Ramos (cell line): ENCODE data around the gene PSMB11.

Experiments used
- in situ Hi-C: fragments of 300-500 bp; cut with MboI; formaldehyde crosslinking; loops from one replicate; pipeline ENCODE4 v1.14.3; 2022; ENCODE audit warnings: low sequenced_read_pairs; ENCODE audit not compliant: unreplicated experiment

The PSMB11 gene

DNA sequence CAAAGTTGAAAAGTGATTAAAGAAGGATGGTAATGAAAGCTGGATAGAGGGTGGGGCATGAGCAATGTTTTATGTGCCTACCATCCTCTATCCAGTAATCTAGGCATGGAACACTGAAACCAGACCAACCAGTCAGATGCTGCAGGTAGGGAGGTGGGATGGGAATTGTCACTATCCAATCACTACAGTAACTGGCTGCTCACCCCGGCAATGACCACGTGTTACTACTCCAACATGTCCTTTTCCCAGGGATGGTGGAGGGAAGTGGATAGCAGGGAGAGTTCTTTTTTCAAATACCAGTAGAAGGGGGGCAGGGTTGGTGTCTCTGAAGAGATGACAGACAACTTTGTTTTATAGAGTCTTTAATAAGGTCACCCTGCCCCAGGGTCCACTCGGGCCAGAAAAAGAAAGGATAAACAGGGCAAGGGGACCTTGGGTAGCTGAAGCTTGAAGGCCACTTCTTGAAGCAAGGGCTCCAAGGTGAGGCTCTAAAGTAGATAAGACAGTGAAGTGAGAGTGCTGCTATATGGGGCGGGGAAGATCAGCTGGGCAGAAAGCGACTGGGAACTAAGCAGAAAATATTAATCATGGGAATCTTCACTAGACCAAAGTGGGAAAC, 30.0 kb downstream of the PSMB11 start:
- in situ Hi-C loops, result no loop called here

DNA sequence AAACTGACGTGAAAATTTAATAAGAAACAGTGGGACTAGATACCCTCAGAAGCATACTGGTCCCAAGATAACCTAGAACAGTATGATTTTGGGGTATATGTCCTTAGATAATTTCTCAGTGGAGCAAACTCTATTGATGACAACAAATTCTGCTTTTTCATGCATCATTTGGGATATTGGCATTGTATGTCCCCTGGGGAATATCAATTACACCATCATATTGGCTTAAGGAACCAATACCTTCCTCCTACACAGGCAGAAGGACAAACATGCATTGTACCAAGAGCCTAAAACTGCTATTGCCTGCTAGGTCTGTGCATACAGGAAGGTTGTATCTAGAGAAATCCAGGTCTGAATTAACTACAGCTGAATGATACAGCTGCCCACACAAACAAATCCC, 32.9 kb downstream of the PSMB11 start:
- in situ Hi-C loops, result no loop called here

- in situ Hi-C loops, result no loop called here
These were observed 34.9 kb downstream of the PSMB11 start for GRCh38 chr14:23076785-23077408.

DNA sequence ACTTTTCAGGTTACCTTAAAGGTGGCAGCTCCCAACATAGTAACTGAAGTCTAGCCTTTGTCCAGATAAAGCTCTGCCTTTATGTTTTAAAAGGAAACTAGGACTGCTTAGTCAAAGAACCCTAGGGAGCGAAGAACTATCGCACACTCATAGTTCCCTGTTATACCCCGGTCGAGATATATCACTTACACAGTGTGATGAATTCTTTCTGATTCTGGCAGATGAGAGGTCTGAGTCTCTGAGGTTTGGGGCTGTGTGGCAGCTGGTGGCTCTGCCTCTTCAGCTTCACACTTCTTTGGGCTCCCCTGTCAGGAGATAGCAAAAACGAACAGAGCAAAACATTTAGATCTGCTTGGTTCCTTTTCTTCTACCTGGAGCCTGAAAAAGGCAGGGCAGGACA, 36.0 kb downstream of the PSMB11 start:
- in situ Hi-C loops, result no loop called here

DNA sequence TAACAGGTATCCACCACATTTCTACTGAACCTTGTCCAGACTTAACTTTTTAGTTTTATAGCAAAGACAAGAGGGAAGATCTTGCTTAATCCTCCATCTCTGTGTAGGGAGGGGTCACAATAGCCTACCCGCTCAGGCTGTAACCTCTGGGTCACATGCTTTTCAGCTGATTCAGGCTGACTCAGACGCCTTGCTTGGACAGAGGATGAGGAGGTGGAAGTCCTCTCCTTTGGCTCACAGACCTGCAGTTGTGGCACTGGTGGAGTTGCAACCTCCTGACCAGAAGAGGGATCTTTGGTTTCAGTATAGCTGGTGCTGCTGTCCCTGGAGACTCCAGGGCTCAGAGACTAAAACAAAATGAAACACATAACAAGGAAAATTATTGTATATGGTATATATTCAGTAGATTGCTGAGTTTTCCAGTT, 36.7 kb downstream of the PSMB11 start:
- in situ Hi-C loops, result no loop called here

- in situ Hi-C loops, result no loop called here
These were observed 37.7 kb downstream of the PSMB11 start for GRCh38 chr14:23079716-23080115.

DNA sequence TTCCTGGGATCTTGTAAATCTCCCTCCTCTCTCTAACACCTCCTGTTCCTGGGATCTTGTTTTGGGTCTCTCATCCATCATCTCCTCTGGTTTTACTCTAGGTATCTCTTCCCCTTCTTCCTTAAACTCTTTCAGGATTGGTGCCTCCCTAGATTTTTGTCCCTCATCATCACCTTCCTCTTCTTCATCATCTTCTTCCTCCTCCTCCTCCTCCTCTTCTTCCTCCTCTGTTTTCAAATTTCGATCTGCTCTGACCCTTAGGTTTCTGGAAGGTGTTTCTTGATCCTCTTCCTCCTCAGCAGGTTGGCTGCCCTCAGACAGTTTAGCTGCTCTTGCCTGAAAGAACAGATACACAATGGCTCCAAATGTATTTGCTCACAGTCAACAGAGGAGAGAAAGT, 38.5 kb downstream of the PSMB11 start:
- in situ Hi-C loops, result no loop called here

DNA sequence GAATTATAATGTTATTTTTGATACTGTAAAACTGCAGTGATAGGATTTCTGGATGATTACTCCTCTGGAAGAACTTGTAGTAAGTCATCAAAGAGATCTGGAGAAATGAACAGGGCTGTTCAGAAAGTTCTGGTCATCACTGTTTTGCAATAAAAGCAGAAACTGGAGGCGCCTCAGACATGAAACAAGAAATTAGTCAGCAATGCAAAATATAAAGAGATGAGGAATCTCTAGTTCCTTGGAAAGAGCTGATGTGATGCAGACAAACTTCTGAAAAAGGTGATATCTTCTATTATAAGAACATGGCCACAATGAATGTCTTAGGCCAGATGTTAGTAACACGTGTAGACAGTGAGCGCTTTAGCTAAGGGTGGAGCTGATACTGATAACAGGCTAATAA, 43.4 kb downstream of the PSMB11 start:
- in situ Hi-C loops, result no loop called here

- in situ Hi-C loops, result no loop called here
These were observed 44.6 kb downstream of the PSMB11 start for GRCh38 chr14:23086565-23086964.

DNA sequence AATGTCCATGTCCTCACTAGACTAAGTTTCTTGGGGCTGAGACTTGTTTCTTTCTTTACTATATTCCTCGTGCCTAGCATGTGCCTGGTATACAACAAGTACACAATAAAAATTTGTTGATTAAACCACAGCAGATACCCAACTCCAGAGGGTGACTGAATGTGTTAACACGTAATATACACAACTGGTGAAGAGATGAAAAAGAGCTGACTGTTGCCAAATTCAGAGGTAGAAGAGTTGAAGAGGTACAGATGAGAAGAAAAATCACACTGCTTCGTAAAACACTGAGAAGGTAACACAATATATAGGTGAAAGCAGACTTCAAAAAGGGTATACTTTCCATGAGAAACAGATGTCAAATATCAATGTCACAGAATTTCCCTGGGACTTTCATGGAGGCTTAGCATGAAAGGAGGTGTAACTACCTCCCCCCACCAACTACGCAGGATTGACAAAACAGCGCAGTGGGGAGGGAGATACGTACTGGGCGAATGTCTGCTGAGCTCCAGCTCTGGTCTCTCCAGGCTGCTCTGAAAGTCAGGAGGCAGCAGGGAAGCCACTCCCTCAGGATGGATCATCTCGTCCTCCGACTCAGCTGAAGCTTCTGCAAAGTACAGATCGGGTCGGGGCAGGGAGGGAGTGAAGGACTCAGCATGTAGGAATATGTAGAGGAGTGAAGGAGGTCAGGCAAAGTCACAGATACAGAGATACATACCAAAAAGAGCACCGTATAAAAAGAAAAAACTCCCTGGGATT, 47.7 kb downstream of the PSMB11 start:
- in situ Hi-C loops, result no loop called here

- in situ Hi-C loops, result no loop called here
These were observed 48.2 kb downstream of the PSMB11 start for GRCh38 chr14:23090254-23090636.

DNA sequence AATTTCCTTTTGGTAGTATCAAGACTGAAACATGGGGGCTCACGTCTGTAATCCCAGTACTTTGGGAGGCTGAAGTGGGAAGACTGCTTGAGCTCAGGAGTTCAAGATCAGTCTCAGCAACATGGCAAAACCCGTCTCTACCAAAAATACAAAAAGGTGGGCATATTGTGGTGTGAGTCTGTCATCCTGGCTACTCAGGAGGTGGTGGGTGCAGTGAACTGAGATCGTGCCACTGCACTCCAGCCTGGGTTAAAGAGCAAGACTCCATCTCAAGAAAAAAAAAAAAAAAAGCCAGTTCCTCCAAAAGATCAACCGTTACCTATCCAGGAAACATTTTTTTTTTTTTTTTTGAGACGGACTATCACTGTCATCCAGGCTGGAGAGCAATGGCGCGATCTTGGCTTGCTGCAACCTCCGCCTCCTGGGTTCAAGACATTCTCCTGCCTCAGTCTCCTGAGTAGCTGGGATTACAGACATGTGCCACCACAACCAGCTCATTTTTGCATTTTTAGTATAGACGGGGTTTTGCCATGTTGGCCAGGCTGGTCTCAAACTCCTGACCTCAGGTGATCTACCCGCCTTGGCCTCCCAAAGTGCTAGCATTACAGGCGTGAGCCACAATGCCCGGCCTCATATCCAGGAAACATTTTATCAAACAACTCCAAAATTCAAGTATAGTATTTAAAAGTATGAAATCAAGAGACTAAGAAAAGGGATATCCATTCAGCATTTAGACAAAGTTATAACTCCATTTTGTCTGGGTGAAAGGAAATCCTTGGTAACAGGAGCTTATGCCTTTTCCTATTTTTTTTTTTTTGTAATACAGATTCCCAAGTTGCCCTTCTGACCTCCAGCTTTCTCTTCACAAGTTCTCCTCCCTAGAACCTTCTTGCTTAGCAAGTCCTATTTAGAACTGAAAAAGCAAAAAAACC, 49.5 kb downstream of the PSMB11 start:
- in situ Hi-C loops, result no loop called here

- in situ Hi-C loops, result no loop called here
These were observed 51.1 kb downstream of the PSMB11 start for GRCh38 chr14:23093104-23093503.

- in situ Hi-C loops, result no loop called here
These were observed 51.5 kb downstream of the PSMB11 start for GRCh38 chr14:23093526-23093925.
